Activated naive CD8-positive, alpha-beta T cell treated with anti-CD3 and anti-CD28 coated beads, Interleukin-2, amount 50 U/mL, for 16 hours (primary cell): ENCODE data around the gene SLC49A3.

Experiments
- DNase-seq: peaks from one replicate; pipeline ENCODE4 v3.0.0-alpha.2; 2020; ENCODE audit warnings: low read depth, low spot score

The SLC49A3 gene

DNA sequence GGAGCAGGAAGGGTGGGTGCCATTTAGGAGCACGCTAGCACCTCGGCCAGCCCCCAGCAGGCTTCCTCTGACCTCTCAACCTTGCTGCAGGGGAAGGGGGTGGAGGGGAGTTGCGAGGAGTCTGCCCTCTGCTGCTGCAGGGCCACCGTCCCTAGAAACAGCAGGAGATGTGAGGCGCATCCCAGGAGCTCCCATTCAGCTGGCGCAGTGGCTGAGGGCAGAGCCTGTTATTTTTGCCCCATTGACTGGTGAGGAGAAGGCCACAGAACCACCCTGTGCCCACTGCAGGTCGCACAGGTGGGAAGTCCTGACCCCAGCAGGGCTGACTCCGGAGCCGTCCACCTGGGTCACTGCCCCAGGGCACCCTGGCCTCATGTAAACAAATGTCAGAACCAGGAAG, 55.5 kb downstream of the SLC49A3 start:
- DNase-seq, result no peak

DNA sequence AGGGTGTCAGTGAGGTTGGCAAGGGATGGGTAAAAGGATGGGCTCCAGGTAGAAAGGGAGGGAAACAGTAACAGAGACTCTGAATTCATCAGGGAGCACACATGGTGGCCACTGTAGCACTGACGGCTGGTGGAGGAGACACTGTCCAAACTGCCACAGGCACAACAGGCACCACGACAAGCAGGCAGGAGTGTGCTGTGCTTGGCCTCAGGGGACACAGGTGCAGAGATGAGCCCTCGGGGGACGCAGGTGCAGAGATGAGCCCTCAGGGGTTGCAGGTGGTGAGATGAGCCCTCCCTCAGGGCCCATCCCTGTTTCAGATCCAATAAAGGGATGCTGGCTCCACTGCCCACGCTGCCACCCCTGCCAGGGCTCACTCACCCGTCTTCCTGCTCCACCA, 56.0 kb downstream of the SLC49A3 start:
- DNase-seq, result no peak

DNA sequence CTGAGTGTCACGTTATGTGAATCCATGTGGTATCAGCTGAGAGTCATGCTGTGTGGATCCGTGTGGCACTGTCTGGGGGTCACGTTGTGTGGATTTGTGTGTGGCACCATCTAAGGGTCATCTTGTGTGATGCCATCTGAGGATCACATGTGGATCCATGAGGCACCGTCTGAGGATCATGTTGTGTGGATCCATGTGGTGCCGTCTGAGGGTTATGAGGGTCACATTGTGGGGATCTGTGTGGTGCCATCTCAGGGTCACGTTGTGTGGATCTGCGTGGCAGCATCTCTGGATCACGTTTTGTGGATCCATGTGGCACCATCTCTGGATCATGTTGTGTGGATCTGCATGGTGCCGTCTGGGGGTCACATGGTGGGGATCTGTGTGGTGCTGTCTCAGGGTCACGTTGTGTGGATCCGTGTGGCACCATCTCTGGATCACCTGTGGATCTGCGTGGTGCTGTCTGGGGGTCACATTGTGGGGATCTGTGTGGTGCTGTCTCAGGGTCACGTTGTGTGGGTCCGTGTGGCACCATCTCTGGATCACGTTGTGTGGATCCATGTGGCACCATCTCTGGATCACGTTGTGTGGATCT, 56.7 kb downstream of the SLC49A3 start:
- DNase-seq, result no peak
